BJ (cell line): Measurements from ENCODE around the gene CTTN. TPM values are rescaled to one million over a fixed set of nuclear protein-coding genes. Genes with fewer than 3 reads are reported as not detected.
"Not testable (repeated sequence)": the region's sequence is repeated elsewhere in the genome, so short reads cannot be mapped to it uniquely, and the experiment has no call there.

Source experiments
- CTCF ChIA-PET: fragments of 350-600 bp; formaldehyde crosslinking; extraction: SDS; loops from one replicate; lab custom pipeline; 2021; ENCODE audit warnings: antibody characterized with exemption, inconsistent platforms; lab: Yijun Ruan, JAX
- POLR2A ChIA-PET: fragments of 300-600 bp; sonication (Branson Sonifier 250); formaldehyde crosslinking; extraction: SDS; loops from one replicate; lab custom pipeline; 2021; ENCODE audit warnings: antibody characterized with exemption; lab: Charles Lee
- DNase-seq: peaks from one replicate; pipeline ENCODE4 v3.0.0-alpha.2; 2011; ENCODE audit warnings: low read depth
- H3K27me3 ChIP-seq: 2 replicates; pipeline ENCODE4 v1.6.0; 2011; ENCODE audit warnings: low read length; ENCODE audit not compliant: control insufficient read depth, insufficient read depth
- H3K36me3 ChIP-seq: 2 replicates; pipeline ENCODE4 v1.5.1; 2011; ENCODE audit warnings: low read length; ENCODE audit not compliant: control insufficient read depth, insufficient read depth
- H3K4me3 ChIP-seq: 2 replicates; pipeline ENCODE4 v1.5.1; 2011; ENCODE audit warnings: low read depth, mild to moderate bottlenecking, control low read depth, low read length
- CTCF ChIP-seq: IDR thresholded peaks from 2 replicates; pipeline ENCODE4 v1.5.1; 2011; ENCODE audit warnings: low read depth, mild to moderate bottlenecking, control low read depth, inconsistent platforms, low read length, moderate library complexity; ENCODE audit not compliant: insufficient read depth
- polyA plus RNA-seq: library from polyadenylated mRNA; depleted of rRNA; stranded (reverse); fragments of >200 nt; gene quantifications from 2 replicates; pipeline ENCODE4 v1.2.3, GENCODE V29; 2011

The CTTN gene
- polyA plus RNA-seq, 1 experiment = 166 TPM

GRCh38 chr11:70384566-70385152 lies 13.7 kb upstream of the CTTN start:
- ChIA-PET POLR2A (no interaction called here), CTCF (no interaction called here)
- DNase-seq = no peak
- Histone ChIP-seq H3K4me3 (no peak overlapping the region), H3K27me3 (no peaks in the 10 kb centered on the region), H3K36me3 (peaks cover 4% of the 10 kb centered on the region; the same call in 1 of the 2 replicates)
- no peak for TF ChIP-seq CTCF

GRCh38 chr11:70387564-70387963 lies 10.8 kb upstream of the CTTN start:
- Histone ChIP-seq H3K27me3 (no peaks in the 10 kb centered on the region), H3K36me3 (peaks cover 4% of the 10 kb centered on the region; the same call in 1 of the 2 replicates), H3K4me3 (no peak overlapping the region)
- POLR2A ChIA-PET = no interaction called here
- CTCF ChIA-PET = no interaction called here
- no peak for DNase-seq
- TF ChIP-seq CTCF = no peak

GRCh38 chr11:70389201-70389600 lies 9.1 kb upstream of the CTTN start:
- Histone ChIP-seq H3K4me3 (no peak overlapping the region), H3K36me3 (peaks cover 5% of the 10 kb centered on the region; the same call in 1 of the 2 replicates), H3K27me3 (no peaks in the 10 kb centered on the region)
- TF ChIP-seq CTCF = no peak
- POLR2A ChIA-PET = no interaction called here
- DNase-seq = no peak
- CTCF ChIA-PET = no interaction called here

- CTCF ChIA-PET, H3K27me3 ChIP-seq, DNase-seq, H3K4me3 ChIP-seq, POLR2A ChIA-PET, H3K36me3 ChIP-seq: not testable (repeated sequence)
Observed at GRCh38 chr11:70390882-70391281, 7.4 kb upstream of the CTTN start.

- Histone ChIP-seq H3K27me3 (no peaks in the 10 kb centered on the region), H3K36me3 (0 out of 2 replicates have a peak, but pooled peaks cover 1% of the 10 kb centered on the region), H3K4me3 (no peak overlapping the region)
- CTCF ChIA-PET = interaction anchor here (1.3 to 1.6 kb wide), 2 partner anchors 16 to 21 kb away, joined by 5 read pairs; no protein-coding TSS in a partner anchor
- DNase-seq = no peak
- TF ChIP-seq CTCF = no peak
- POLR2A ChIA-PET = no interaction called here
Observed at GRCh38 chr11:70394211-70394950, 3.9 kb upstream of the CTTN start.
